WERI-Rb-1 (cell line): ENCODE data around the gene RIMBP2.
A peak's percentile ranks its signal among the peaks of the same experiment; 100 is the strongest.
"Not testable (repeated sequence)": the region's sequence is repeated elsewhere in the genome, so short reads cannot be mapped to it uniquely, and the experiment has no call there.

Source experiments
- DNase-seq: peaks from one replicate; pipeline ENCODE4 v3.0.0-alpha.2; 2020
- H3K27ac ChIP-seq: fragments of 250-450 bp; sonication (Bioruptor Pico); 2 replicates; pipeline ENCODE4 v1.5.1; 2020; ENCODE audit warnings: mild to moderate bottlenecking, moderate library complexity
- H3K27me3 ChIP-seq: fragments of 250-450 bp; sonication (Bioruptor Pico); 2 replicates; pipeline ENCODE4 v1.5.1; 2021; ENCODE audit warnings: mild to moderate bottlenecking, low read depth, moderate library complexity; ENCODE audit not compliant: insufficient read depth, severe bottlenecking
- H3K36me3 ChIP-seq: fragments of 250-450 bp; sonication (Bioruptor Pico); 2 replicates; pipeline ENCODE4 v1.5.1; 2020; ENCODE audit warnings: mild to moderate bottlenecking, moderate library complexity
- H3K4me3 ChIP-seq: 2 replicates; pipeline ENCODE4 v1.5.1; 2011; ENCODE audit warnings: low read depth, mild to moderate bottlenecking, control low read depth, low read length
- H3K9me3 ChIP-seq: fragments of 250-450 bp; sonication (Bioruptor Pico); 2 replicates; pipeline ENCODE4 v1.5.1; 2021; ENCODE audit warnings: mild to moderate bottlenecking, moderate library complexity; ENCODE audit not compliant: severe bottlenecking
- CTCF ChIP-seq: IDR thresholded peaks from 2 replicates; pipeline ENCODE4 v1.5.1; 2011; ENCODE audit warnings: low read depth, mild to moderate bottlenecking, control low read depth, inconsistent platforms, low read length

Gene RIMBP2

GRCh38 chr12:130646716-130647370 lies 69.3 kb downstream of the RIMBP2 start:
- Histone ChIP-seq H3K27ac (no peak overlapping the region), H3K9me3 (no peaks in the 10 kb centered on the region), H3K36me3 (no peaks in the 10 kb centered on the region), H3K4me3 (no peak overlapping the region), H3K27me3 (no peaks in the 10 kb centered on the region)
- no peak for TF ChIP-seq CTCF
- no peak for DNase-seq

GRCh38 chr12:130646191-130646590 lies 69.9 kb downstream of the RIMBP2 start:
- DNase-seq, H3K9me3 ChIP-seq, H3K27ac ChIP-seq, H3K36me3 ChIP-seq, H3K27me3 ChIP-seq, H3K4me3 ChIP-seq: not testable (repeated sequence)

GRCh38 chr12:130645751-130646150 lies 70.3 kb downstream of the RIMBP2 start:
- Histone ChIP-seq H3K9me3 (no peaks in the 10 kb centered on the region), H3K36me3 (no peaks in the 10 kb centered on the region), H3K27me3 (no peaks in the 10 kb centered on the region), H3K4me3 (no peak overlapping the region), H3K27ac (peak overlapping the region; percentile 90)
- no peak for TF ChIP-seq CTCF
- DNase-seq: no peak

GRCh38 chr12:130644566-130644965 lies 71.5 kb downstream of the RIMBP2 start:
- Histone ChIP-seq H3K27ac (peak overlapping the region; percentile 90), H3K36me3 (no peaks in the 10 kb centered on the region), H3K4me3 (peak overlapping the region; percentile 30), H3K9me3 (no peaks in the 10 kb centered on the region), H3K27me3 (no peaks in the 10 kb centered on the region)
- peak; percentile 78 for DNase-seq
- TF ChIP-seq CTCF: no peak

GRCh38 chr12:130644146-130644545 lies 72.0 kb downstream of the RIMBP2 start:
- Histone ChIP-seq H3K4me3 (peak overlapping the region; percentile 30), H3K9me3 (no peaks in the 10 kb centered on the region), H3K27me3 (no peaks in the 10 kb centered on the region), H3K36me3 (no peaks in the 10 kb centered on the region), H3K27ac (peak overlapping the region; percentile 90)
- peak; percentile 84 for DNase-seq
- TF ChIP-seq CTCF: no peak

GRCh38 chr12:130642856-130643255 lies 73.2 kb downstream of the RIMBP2 start:
- Histone ChIP-seq H3K27me3 (no peaks in the 10 kb centered on the region), H3K4me3 (no peak overlapping the region)
- no peak for TF ChIP-seq CTCF

More at GRCh38 chr12:130642856-130643255, 73.2 kb downstream of the RIMBP2 start:
- Histone ChIP-seq H3K36me3 (no peaks in the 10 kb centered on the region), H3K9me3 (no peaks in the 10 kb centered on the region), H3K27ac (peak overlapping the region; percentile 90)
- no peak for DNase-seq
